AML-193 (cell line): Measurements from ENCODE around the gene ACOD1.
"Not testable (repeated sequence)": the region's sequence is repeated elsewhere in the genome, so short reads cannot be mapped to it uniquely, and the experiment has no call there.

ENCODE experiments used
- DNase-seq, 2 experiments: peaks; one replicate each; lab custom pipeline; 2025; lab: John Stamatoyannopoulos, UW

The ACOD1 gene

GRCh38 chr13:76953968-76954367, 5.7 kb downstream of the ACOD1 start:
- DNase-seq = no peak

GRCh38 chr13:76954538-76954937, 6.2 kb downstream of the ACOD1 start:
- DNase-seq = no peak

GRCh38 chr13:76955193-76955592, 6.9 kb downstream of the ACOD1 start:
- DNase-seq = no peak

GRCh38 chr13:76955661-76956060, 7.3 kb downstream of the ACOD1 start:
- DNase-seq = no peak

GRCh38 chr13:76958841-76959432, 10.6 kb downstream of the ACOD1 start:
- no peak for DNase-seq

- not testable (repeated sequence) for DNase-seq
These were observed 11.4 kb downstream of the ACOD1 start for GRCh38 chr13:76959734-76960133.

- no peak for DNase-seq
These were observed 17.6 kb downstream of the ACOD1 start for GRCh38 chr13:76965759-76966421.

- no peak for DNase-seq
These were observed 18.7 kb downstream of the ACOD1 start for GRCh38 chr13:76967031-76967430.

- no peak for DNase-seq
These were observed 19.7 kb downstream of the ACOD1 start for GRCh38 chr13:76968041-76968440.

- no peak for DNase-seq
These were observed 21.4 kb downstream of the ACOD1 start for GRCh38 chr13:76969488-76970365.

GRCh38 chr13:76971215-76971614, 22.9 kb downstream of the ACOD1 start:
- no peak for DNase-seq

GRCh38 chr13:76971851-76972829, 23.8 kb downstream of the ACOD1 start:
- no peak for DNase-seq

- DNase-seq = no peak
These were observed 25.8 kb downstream of the ACOD1 start for GRCh38 chr13:76973920-76974617.

- no peak for DNase-seq
These were observed 26.3 kb downstream of the ACOD1 start for GRCh38 chr13:76974618-76974975.

GRCh38 chr13:76975863-76976262, 27.6 kb downstream of the ACOD1 start:
- no peak for DNase-seq

- no peak for DNase-seq
These were observed 28.2 kb downstream of the ACOD1 start for GRCh38 chr13:76976490-76976889.

- DNase-seq = no peak
These were observed 28.6 kb downstream of the ACOD1 start for GRCh38 chr13:76976929-76977328.

GRCh38 chr13:76980075-76980718, 31.9 kb downstream of the ACOD1 start:
- peak; percentile 33 to 50 for DNase-seq

GRCh38 chr13:76982061-76982460, 33.8 kb downstream of the ACOD1 start:
- DNase-seq = no peak

- no peak for DNase-seq
These were observed 35.4 kb downstream of the ACOD1 start for GRCh38 chr13:76983676-76984075.

- no peak for DNase-seq
These were observed 43.1 kb downstream of the ACOD1 start for GRCh38 chr13:76991432-76991795.
